GM13976 (cell line): ENCODE results near the gene SPOCK1.

Source experiments
- DNase-seq: peaks from one replicate; pipeline ENCODE4 v3.0.0; 2012; ENCODE audit warnings: low spot score
- CTCF ChIP-seq: IDR thresholded peaks from 2 replicates; pipeline ENCODE4 v1.5.1; 2012; ENCODE audit warnings: borderline replicate concordance, mild to moderate bottlenecking; ENCODE audit not compliant: insufficient read depth; ENCODE audit errors: extremely low read depth, missing control alignments, control extremely low read depth
- in situ Hi-C: fragments of 300-500 bp; cut with MboI; formaldehyde crosslinking; loops from one replicate; pipeline ENCODE4 v1.12.0; 2022; ENCODE audit warnings: low sequenced_read_pairs, mixed read lengths, inconsistent platforms; ENCODE audit not compliant: unreplicated experiment

Gene SPOCK1

DNA sequence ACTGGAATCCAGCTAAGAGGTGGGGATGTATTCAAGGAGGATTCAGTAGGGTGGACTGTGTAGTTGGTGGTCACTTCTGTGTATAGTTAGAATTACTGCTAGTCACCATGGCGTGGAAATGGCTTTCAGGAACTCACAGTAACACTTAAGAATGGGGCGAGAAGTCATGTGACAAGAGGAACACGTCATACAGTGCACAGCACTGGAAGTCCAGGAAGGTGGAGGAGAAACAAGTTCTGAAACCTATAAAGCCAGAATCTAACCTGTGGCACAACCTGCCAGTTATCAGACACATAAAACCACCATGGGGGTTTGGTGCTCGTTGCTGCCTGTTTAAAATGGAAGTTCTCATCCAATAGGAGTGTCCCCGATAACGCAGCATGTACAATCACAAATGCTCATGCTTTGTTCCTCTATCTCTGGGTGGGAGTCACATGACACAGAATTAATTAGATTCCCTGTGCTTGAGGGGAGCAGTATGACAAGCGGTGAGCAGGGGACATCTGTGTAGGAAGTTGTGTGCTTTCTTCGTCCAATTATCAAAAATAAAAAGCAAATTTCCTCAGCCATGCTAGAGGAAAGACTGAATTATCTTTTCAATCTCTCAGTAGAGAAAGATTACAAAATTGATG, 193.0 kb downstream of the SPOCK1 start:
- no peak for TF ChIP-seq CTCF
- in situ Hi-C loops, result no loop called here
- DNase-seq, result no peak

GRCh38 chr5:137304226-137304874, 194.8 kb downstream of the SPOCK1 start:
- no peak for DNase-seq
- in situ Hi-C loops, result no loop called here
- TF ChIP-seq CTCF, result no peak

GRCh38 chr5:137303509-137303908, 195.6 kb downstream of the SPOCK1 start:
- in situ Hi-C loops, result no loop called here
- no peak for TF ChIP-seq CTCF
- no peak for DNase-seq

DNA sequence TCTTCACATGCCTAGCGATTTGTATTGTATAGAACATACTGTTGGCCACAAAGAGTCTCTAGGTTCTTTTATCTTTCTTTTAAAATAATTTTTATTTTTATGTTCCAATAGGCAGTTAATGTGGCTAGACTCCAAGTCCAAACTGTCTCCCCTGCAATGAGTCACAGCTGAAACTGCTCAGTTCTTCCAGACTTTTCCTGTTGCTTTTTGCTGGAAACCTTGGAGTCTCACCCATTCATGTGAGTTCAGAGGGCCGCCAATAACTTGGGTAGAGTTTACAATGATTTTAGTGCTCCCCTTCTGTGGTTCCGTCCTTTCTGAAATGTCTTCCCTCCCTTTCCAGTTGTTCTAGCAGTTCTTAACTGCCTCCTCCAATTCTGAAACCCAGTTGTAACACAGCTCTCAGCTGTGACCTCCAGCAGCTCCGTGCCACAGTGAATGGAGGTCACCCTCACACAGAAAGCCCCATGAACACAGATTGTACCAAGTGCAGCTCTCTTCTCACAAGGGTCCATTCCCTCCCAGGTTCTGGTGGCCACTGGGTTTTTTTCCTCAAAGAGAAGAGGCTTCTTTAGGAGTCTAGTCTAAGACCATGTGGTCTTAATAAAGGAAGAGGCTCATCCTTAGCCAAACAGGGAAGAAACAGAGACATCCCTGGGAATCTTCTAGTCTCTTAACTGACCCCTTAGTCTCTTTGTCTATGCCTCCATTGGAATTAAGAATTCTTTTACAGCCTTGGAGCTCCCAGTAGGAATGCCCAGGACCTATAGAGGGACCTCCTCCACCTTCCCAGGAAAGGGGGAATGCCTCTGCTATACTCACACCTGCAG, 198.5 kb downstream of the SPOCK1 start:
- no peak for TF ChIP-seq CTCF
- in situ Hi-C loops, result no loop called here
- no peak for DNase-seq

DNA sequence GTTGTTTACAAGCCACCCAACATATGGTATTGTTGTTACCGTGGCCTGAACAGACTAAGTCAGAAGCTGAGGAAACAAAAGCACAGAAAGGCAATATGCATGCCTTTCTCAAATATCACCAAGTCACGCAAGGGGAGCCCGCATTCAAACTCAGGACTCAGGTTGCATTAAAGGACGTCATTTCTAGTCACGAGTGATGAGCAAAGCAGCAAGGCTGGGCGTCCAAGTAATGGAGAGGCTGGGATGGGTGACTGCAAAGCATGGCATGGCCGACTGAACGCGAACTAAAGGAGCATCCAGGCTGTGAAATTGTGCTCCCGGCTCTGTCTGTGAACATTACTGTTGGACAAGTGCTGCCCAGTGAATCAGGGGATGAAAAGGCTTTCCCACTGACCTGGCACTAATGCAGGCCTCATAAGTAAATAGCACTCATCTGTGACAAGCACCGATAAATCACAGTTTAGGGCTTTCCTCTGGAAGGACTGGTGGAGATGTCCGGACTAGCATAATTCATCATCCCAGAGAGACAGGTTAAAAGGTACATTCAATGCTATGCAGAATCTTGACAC, 202.8 kb downstream of the SPOCK1 start:
- no peak for TF ChIP-seq CTCF
- in situ Hi-C loops, result no loop called here
- DNase-seq, result no peak

DNA sequence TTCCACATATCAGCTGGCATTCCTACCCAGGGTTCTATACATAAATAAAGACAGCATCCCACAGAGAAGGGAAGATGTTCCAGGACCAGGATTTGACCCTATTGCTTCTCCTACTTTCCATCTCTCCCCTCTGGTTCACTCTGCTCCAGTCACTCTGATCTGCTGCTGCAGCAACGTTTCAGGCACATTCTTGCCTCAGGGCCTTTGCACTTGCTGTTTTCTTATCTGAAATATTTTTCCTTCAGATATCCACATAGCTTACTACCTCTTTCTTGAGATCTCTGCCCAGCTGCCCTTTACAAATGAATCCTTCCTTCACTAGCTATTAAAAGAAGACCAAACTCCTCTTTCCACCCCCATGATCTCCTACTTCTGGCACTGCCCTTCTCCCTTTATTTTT, 204.5 kb downstream of the SPOCK1 start:
- no peak for DNase-seq
- in situ Hi-C loops, result no loop called here
- no peak for TF ChIP-seq CTCF
